Stimulated activated CD4-positive, alpha-beta T cell treated with anti-CD3 and anti-CD28 coated beads, Interleukin-2, amount 100 ng/mL, for 24 hours (primary cell): Measurements from ENCODE around the gene HEMK1.

ENCODE experiments used
- DNase-seq, 2 donors: peaks; one replicate each; pipeline ENCODE4 v3.0.0-alpha.2; 2020

HEMK1 gene

DNA sequence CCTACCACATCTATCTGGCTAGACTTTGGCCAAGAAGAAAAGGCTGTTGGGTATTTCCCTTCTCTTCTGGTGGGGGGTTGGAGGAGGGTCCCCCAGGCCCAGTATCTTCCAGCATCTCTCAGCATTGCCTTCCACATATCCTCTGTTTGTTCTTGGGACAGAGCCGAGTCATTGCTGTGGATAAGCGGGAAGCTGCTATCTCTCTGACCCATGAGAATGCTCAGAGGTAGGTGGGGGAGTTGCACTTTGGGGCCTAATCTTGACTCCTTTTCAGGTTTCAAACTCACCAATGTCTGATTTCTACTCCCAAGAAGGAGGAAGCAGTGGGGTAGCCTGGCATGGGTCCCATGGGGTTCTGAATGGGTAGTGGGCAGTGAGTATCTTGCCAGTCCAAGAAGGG is 8.0 kb downstream of the HEMK1 start:
- no peak for DNase-seq

DNA sequence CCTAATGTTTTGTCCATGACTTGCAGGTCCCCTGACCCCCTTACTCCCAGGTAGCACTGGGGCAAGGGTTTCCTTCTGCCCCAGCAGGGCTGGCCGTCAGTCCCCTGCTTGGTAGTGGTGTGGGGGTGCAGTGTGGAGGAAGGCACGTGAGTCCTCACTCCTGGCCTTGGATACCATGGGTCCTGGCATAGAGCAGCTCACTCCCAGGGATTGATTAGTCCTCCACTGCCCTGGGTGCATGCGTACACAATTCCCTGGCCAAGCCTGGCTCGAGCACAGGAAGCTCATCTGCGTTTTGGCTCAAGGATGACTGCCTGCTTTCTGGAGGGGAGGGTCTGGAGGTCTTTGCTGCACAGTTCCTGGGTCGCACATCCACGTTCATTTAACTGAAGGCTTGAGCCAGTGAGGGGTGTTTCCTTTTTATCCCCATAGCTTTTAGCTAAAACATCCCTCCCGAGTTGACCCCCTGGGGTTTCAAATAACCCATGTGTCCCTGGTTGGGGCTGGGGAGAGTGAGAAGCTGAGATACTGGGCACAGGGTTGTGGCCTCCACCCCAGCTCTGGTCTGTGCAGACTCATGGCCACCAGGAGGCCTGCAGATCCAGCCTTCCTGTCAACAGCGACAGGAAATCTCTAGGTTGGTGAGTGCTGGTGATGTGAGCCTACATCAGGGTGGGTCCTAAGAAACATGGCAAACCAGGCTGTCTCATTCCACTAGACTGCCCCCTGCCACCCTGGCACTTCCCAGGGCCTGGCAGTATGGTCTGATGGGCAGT is 11.5 kb downstream of the HEMK1 start:
- no peak for DNase-seq

DNA sequence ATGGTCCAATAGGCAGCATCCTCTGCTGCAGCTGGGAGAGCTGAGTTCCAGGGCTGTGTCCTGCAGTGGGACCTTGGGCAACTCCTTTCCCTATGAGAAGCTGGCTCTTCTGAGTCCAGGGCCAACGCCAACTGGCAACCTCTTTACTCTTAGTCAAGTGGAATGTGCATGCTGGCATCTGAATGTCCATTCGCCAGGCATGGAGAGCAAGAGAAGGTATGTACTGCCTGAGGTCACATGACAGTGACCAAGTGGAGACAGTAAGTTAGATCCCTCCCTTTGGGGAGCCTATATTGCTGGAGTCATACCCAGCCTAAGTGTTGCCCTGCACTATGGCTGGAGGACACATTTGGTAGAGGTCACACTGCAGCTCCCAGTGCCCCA is 12.1 kb downstream of the HEMK1 start:
- DNase-seq: no peak

DNA sequence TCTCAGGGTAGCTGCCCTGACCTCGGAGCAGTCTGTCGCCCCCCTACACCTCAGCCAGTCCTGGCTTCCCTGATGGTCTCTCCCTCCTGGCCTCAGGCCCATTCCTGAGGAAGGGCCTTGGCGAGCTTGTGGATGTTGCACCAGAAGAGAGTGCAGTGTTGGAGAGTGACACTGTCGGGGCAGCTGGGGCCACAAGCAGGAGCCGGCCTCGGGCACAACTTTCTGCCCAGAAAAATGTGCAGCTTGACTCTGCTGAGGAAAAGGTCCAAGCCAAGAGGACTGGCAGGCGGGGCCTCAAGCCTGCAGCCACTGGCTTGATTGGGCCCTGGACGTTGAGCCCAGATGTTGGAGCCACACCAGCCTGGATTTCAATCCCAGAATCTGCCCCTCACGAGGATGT is 12.8 kb downstream of the HEMK1 start:
- DNase-seq: no peak

DNA sequence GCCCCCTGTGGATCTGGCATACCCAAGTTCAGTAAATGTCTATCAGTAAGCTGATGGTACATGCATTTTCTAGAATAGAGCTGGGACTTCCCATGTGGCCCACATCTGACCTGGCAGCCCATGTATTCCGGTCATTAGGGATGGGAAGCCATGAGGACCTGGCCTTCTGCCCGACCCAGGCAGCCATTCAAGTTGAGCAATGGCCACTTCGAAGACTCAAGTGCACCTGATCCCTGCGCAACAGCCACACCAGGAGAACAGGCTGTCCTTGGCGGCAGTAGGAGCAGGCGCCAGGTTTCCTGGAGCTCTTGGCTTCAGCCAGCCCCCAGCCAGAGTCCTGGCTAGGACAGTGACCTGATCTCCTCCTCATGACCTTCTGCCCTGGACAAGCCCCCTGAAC is 14.6 kb downstream of the HEMK1 start:
- DNase-seq: no peak

DNA sequence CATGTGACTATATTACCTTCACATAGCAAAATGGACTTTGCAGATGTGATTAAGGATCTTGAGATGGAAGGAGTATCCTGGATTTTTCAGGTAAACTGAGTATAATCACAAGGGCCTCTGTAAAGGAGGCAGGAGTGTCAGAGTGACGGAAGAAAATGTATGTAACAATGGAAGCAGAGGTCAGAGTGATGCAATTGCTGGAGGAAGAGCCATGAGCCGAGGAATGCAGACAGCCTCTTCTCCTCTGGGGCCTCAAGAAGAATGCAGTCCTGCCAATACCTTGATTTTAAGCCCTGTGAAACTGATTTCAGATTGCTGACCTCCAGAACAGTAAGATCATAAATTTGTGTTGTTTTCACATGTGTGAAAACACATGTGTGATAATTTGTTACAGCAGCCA is 15.1 kb downstream of the HEMK1 start:
- DNase-seq: no peak

DNA sequence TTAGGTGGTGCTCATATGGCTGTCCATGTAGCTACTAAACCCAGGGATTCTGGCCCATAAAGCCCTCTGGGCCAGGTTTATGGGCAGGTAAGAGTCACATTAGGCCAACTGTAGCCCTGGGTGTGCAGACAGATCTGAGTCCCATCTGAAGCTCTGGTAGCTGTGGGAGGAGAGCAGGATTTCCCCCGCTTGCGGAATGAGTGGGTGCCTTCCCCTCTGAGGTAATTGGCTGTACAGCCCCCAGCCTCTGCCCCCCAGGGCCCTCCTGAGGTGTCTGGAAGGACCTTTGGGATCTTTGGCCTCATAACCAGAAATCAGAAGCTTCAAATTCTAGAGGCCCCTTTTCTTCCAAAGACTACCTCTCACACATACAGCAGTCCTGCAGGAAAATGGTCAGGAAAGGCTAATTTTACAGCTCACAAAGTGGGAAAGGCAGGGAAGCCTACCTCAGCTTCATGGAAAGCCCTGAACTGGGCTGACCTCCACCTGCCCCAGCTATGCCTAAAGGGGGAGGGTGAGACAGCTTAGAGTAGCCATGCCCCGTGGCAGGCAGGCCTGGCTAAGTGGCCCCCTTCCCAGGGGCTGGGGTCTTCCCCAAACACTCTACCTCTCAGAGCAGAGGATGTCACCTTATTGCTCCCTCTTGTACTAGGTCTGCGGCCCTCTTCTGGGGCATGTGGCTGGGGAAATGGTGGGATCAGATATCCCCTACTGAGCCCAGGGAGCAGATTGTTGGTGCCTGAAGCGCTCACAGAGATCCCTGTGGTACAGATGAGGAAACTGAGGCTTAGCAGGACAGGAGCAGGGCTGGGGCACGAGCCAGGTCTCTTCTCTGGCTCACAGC is 16.8 kb downstream of the HEMK1 start:
- peak in 1 of 2 donors; percentile 70 for DNase-seq

DNA sequence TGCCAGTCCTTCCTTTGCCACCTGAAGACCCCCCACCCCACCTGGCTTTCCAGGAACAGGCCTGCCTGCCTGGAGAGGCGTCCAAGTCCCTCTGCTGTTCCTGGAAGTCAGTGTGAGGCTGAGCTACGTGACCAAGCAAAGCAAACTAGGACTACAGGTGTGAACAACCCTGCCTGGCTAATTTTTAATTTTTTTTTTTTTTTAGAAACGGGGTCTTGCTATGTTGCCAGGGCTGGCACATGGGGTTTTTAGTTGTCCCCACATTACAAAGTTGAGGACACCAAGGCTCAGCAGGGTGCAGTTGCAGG is 17.4 kb downstream of the HEMK1 start:
- DNase-seq: no peak

DNA sequence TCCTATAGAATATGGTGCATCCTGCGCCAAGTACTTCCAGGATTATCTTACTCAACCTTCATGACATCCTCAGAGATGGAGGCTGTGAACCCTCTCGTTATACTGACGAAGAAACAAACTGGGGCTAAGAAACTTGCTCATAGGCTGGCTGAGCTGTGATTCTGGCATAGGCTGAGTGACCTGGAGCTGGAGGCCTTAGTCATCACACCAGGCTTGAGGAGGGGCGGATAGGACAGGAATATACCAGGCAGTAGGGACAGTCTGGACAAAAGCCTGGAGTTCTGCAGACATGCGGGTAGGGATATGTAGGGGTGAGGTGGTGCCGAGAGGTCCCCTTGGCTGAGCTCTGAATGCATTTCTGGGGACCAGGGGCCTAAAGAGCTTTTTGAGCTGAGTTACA is 18.1 kb downstream of the HEMK1 start:
- no peak for DNase-seq

DNA sequence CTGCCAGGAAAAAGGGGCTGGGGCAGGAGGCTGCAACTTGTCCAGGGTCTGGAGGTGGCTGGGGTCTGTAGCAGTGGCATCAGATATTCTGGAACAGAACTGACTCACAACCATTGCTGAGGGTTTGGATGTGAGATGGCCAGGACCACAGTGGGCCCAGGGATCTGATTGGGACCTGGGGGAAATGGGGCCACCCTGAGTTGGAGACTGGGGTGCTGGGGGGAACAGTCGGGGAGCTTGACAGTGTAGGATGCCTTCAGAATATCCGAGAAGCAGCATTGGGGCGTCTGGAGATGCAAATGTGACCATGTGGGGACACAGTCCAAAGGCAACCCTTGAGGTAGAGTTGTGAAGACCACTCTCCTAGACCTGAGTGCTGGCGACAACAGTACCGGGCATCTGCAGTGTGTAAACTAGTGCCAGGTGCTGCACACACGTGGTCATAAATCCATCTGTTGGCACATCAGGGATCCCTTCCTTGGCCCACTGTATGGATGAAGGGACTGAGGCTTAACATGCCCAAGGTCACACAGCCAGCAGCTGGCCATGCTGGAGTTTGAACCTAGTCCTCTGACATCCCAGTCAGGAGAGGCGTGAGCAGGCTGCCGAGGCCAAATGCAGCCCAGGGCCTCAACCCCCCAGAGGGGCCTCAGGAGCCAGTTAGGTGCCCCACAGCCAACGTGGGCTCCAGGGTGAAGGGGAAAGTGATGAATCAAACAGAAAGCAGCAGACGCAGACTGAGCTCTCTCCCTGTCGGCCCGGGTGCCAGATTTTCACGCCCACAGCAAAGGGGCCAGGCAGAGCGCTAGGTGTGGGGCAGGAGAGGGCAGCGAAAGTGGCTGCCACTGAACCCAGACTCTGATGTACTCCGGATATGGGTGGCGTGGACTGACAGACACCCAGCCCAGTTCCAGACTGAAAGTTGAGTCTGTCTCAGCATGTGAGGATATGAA is 18.8 kb downstream of the HEMK1 start:
- peak; percentile 83 to 88 for DNase-seq

DNA sequence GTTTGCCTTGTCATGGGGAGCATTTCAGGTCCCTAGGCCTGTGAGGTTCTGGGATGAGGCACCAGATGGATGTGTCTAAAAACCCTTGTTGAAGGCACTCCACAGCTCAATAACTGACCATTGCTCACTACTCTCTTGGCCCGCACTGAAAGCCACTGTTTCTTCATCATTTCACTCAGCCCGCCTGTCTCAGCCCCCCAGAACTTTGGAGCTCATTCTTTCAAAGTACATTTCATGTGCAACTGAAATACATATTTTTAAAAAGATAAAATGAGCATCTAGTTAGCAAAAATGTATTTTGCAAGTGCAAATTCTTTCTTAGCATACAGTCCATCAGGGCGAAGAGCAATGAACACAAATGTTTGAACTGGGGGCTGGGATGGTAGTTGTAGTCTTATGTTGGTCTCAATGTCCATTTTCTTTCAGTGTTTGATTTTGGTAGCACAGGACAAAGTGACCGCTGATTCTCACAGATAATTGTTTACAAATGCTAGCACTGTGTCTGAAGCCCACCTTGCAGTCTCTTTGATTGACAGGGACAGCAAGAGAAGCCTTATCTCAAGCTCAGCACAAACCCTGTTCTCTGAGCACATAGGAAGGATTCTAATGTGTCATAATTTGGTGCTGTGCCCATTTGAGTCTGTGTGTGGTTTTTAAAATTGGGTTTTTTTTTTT is 19.6 kb downstream of the HEMK1 start:
- DNase-seq: no peak

DNA sequence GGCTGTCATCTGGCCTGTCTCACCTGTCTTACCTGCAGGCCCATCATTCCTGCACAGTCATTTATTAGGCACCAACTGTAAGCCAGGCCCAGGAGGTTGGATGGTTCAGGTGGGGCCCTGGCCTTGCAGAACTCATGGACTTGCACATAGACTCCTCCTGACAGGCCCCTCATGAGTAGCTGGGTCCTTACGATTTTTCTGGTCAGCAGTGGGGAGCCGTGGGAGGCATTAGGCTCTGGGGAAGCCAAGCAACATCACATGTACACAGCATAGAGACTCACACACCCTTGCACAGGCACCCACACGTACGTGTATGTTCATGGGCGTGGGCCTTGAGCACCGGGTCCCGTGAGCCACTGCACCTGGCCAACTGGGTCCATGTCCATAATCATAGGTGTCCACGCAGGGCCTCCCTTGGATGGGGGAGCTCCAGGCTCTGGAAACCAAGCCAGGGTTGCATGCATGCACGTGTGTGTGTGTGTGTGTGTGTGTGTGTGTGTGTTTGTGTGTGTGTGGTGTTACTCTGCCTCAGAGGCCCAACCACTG is 21.9 kb downstream of the HEMK1 start:
- DNase-seq: peak in 1 of 2 donors; percentile 54

DNA sequence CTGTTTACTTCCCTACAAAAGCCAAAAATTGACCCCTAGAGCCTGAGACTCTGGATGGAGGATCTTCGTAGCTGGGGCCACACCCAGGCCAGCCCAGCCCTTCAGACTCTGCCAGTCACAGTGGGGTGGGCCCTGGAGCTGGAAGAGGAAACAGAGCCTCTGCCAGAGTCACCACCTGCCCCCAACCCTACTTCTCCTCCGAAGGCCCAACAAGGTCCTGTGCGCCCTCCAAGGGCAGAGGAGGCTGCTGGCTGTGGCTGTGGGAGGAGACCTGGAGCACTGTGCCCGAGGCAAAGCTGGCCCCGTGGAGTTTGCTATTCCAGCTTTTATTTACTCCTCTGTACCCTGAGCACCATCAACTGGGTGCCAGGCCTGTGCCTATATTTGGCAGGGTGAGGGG is 23.2 kb downstream of the HEMK1 start:
- no peak for DNase-seq

DNA sequence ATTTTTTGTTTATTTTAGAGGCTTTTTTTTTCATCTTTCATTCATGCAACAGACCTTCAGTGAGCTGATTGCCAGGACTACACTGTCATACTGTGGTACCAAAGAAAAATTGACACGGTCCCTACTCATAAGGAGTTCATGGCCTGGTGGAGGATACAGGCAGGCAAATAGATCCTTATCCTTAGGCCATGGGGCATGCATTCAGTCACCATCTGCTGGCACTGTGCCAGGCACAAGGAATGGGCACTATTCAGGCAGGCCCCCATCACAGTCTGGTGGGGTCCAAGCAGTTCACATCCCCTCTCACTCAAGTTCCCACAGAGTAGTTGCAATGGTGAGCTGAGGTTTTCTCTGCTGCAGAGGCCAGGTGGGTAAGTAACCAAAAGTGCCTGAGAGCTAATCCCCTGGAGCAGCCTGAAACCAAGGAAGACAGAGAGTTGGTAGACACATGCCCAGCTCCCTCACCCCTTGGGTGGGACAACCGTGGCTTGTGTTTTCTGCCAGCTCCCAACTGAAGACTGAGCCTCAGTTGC is 25.0 kb downstream of the HEMK1 start:
- no peak for DNase-seq

DNA sequence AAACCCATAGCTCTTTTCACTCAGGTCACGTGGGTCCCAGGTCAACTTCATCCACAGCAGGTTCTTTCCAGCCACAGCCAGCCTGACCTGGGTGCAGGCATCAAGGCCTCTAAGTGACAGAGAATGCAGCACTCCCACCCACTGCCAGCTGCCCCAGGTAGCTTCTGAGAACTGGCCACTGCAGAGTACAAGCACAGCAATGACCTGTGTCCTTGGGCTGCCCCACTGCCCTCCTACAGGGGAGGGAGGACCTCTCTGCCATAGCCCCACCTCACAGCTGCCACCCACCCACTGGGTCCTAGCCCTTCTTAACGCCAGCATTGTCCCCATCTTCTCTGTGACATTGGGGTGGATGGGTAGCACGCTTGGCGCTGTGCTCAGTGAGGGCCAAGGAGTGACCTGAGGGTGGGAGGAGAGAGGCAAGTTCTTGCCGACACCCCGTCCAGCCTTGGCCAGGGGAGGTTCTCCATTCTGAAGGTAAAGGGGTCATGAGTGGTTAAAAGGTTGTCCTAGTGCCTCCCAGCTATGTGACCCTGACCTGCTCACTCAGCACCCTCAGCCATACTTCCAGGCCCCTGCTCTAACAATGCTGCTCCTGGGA is 29.9 kb downstream of the HEMK1 start:
- no peak for DNase-seq

DNA sequence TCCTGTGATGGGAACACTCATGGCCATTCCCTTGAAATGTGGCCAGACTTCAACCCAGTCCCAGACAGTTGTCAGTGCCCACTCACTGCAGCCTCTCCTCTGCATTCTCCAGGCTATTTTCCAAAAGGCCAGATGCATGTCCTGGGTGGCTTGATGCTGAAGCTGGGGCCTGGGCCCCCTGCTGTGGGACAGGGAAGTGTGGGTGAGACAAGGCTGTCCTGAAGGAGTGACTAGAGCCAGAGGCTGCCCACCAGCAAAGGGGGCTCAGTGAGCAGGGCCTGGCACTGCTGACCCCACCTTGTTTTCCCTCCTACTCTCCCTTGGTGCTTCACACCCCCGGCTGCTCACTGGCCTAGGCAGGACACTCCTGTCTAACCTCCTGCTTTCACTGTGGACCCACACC is 30.4 kb downstream of the HEMK1 start:
- DNase-seq: no peak

DNA sequence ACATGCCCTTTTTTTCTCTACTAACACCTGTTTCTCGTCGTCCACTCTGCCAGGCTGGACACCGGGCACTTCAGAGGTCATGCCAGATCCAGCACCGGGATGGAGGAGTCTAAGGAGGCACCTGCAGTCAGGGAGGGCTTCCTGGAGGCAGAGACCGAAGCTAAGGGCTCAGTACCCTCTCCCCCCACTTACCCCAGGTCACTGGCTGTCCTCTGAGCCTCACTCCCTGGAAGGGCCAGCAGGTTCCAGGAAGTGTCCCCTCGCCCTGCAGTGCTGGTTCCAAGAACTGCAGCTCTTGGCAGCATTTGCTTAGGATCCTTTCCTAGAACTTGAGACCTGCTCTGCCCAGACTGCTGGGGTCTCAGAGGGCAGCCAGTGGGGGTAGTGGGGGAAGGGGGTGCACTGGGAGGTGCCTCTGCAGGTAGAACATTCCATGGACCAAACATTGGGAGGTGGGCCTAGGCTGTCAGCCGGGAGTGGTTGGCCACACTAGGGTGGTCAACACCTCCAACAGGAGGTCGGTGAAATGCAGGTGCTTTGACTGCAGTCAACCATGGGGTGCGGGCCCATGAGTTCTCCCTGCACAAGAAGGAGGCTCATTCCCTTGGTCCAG is 30.9 kb downstream of the HEMK1 start:
- DNase-seq: no peak

DNA sequence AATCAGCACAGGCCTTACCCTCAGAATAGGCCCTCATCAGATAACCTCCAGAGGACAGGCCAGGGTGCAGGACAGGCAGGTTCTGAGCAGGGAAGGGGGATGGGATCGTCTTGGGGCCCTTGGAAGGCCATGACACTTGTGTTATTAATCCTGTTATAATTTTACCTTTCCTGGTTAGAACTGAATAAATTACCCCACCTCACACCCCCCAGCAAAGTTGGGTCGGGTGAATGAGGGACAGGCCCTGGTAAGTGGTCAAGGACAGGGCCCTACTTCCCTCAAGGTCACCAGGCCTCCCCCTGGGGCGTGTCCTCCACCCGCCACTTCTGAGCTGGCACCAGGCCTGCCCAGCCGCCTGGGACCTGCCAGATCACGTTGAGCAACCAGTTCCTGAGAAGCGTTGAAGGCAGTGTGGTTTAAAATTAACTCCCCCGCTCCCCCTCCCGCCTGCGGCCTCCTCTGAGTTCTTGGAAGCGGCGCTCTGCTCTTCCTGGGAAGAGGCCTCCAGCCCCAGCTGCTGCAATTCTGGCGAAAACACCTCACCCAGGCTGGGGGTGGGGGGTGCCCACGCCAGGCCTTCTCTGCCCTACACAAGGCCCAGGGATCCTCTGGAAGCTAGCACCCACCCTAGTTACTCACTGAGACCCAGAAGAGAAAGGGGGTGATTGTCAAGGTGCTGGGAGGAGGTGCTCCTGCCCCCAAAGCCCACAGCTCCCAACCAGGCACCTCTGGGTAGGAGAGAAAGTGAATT is 31.7 kb downstream of the HEMK1 start:
- peak; percentile 91 to 92 for DNase-seq

DNA sequence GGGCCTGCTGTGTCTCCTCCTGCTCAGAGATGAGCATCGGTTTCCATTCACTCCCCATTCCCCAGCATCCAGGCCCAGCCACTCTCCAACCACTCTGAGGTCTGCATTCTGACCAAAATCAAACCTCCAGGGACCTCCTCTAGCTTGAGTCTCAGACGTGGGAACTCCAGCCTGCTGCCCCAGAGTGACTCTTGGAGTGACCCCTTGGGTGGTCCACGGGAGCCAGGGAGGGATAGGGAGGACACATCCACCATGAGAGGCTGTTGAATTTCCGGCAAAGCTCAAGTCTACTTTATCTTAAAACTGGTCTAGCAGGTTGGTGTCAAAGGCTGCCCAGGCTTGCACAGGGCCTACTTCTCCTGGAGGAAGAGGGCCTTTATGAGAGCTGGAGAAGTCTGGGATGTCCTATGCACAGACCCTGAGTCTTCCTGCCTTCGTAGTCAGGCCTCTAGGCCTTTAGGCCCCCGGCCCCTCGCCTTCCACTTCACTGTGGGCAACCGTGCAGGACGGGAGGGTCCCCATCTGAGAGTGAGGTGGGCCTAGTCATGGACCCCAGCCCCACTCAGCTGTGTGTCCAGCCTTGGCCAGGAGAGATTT is 33.4 kb downstream of the HEMK1 start:
- DNase-seq: peak in 1 of 2 donors; percentile 45
